Right renal pelvis (tissue), 4 donors: ENCODE data around the gene NHERF2. TPM values are rescaled to one million over a fixed set of nuclear protein-coding genes. Genes with fewer than 3 reads are reported as not detected.

Experiments used
- polyA plus RNA-seq, 4 donors: library from polyadenylated mRNA; unstranded; fragments of 120-200 nt; gene quantifications; one replicate each; pipeline ENCODE4 v1.2.1, GENCODE V29; 2013; ENCODE audit not compliant: insufficient read length in 4 of 4

NHERF2 gene
- polyA plus RNA-seq, 4 donors: 117 to 185 (median 126) TPM

Other genes with a start within 250 kb of the NHERF2 start
- gene SPSB3, start 244.3 kb upstream of the NHERF2 start, polyA plus RNA-seq: 10 to 100 TPM; 34.9 to 58.0 (median 38.5) TPM
- gene NUBP2, start 243.9 kb upstream of the NHERF2 start, polyA plus RNA-seq: 10 to 100 TPM; 36.8 to 62.7 (median 40.5) TPM
- gene IGFALS, start 233.2 kb upstream of the NHERF2 start, polyA plus RNA-seq: 1 to 10 TPM; 2.2 to 4.6 (median 2.7) TPM
- gene HAGH, start 200.1 kb upstream of the NHERF2 start, polyA plus RNA-seq: 10 to 100 TPM; 34.3 to 51.3 (median 37.5) TPM
- 10 to 100 TPM; 35.4 to 52.7 (median 43.9) TPM for gene FAHD1, start 199.7 kb upstream of the NHERF2 start, polyA plus RNA-seq
- gene MEIOB, start 154.7 kb upstream of the NHERF2 start, polyA plus RNA-seq: 1 to 10 TPM in 2 of 4 donors, under 1 TPM in 2; 0.37 to 1.7 (median 1.2) TPM
- gene HS3ST6, start 108.5 kb upstream of the NHERF2 start, polyA plus RNA-seq: under 1 TPM; 0.14 to 0.88 (median 0.32) TPM
- gene MSRB1, start 83.7 kb upstream of the NHERF2 start, polyA plus RNA-seq: 10 to 100 TPM; 62.5 to 86.2 (median 67.2) TPM
- under 1 TPM; 0.18 to 0.31 (median 0.21) TPM for gene RPL3L, start 72.2 kb upstream of the NHERF2 start, polyA plus RNA-seq
- 100 to 1,000 TPM; 125 to 156 (median 130) TPM for gene NDUFB10, start 67.4 kb upstream of the NHERF2 start, polyA plus RNA-seq
- 1,000 to 10,000 TPM; 1,839 to 2,451 (median 2,117) TPM for gene RPS2, start 62.1 kb upstream of the NHERF2 start, polyA plus RNA-seq
- not detected for gene RNF151, start 60.0 kb upstream of the NHERF2 start, polyA plus RNA-seq
- 10 to 100 TPM; 26.0 to 47.2 (median 35.0) TPM for gene TBL3, start 54.8 kb upstream of the NHERF2 start, polyA plus RNA-seq
- gene NOXO1, start 45.4 kb upstream of the NHERF2 start, polyA plus RNA-seq: under 1 TPM; 0.52 to 0.97 (median 0.65) TPM
- gene GFER, start 42.7 kb upstream of the NHERF2 start, polyA plus RNA-seq: 10 to 100 TPM; 24.2 to 36.0 (median 27.1) TPM
- 1 to 10 TPM; 1.2 to 2.6 (median 2.3) TPM for gene SYNGR3, start 36.9 kb upstream of the NHERF2 start, polyA plus RNA-seq
- 10 to 100 TPM; 17.6 to 27.5 (median 18.1) TPM for gene ZNF598, start 17.1 kb upstream of the NHERF2 start, polyA plus RNA-seq
- 10 to 100 TPM in 1 of 4 donors, 1 to 10 TPM in 3; 3.8 to 10.3 (median 5.5) TPM for gene NPW, start 7.1 kb upstream of the NHERF2 start, polyA plus RNA-seq
- gene NTHL1, start 20.9 kb downstream of the NHERF2 start, polyA plus RNA-seq: 10 to 100 TPM; 17.6 to 26.6 (median 19.0) TPM
- 100 to 1,000 TPM; 121 to 152 (median 136) TPM for gene TSC2, start 21.1 kb downstream of the NHERF2 start, polyA plus RNA-seq
- 100 to 1,000 TPM in 1 of 4 donors, 10 to 100 TPM in 3; 55.0 to 101 (median 69.2) TPM for gene PKD1, start 109.0 kb downstream of the NHERF2 start, polyA plus RNA-seq
- gene RAB26, start 121.7 kb downstream of the NHERF2 start, polyA plus RNA-seq: 1 to 10 TPM; 2.0 to 3.5 (median 2.4) TPM
- 10 to 100 TPM; 53.7 to 63.4 (median 57.5) TPM for gene TRAF7, start 128.9 kb downstream of the NHERF2 start, polyA plus RNA-seq
- gene CASKIN1, start 169.7 kb downstream of the NHERF2 start, polyA plus RNA-seq: 1 to 10 TPM; 1.2 to 3.1 (median 1.4) TPM
- gene MLST8, start 178.6 kb downstream of the NHERF2 start, polyA plus RNA-seq: 10 to 100 TPM; 43.9 to 49.5 (median 46.3) TPM
- gene BRICD5, start 184.0 kb downstream of the NHERF2 start, polyA plus RNA-seq: 1 to 10 TPM; 4.1 to 9.2 (median 5.4) TPM
- gene PGP, start 187.9 kb downstream of the NHERF2 start, polyA plus RNA-seq: 10 to 100 TPM; 12.7 to 15.5 (median 14.1) TPM
- gene E4F1, start 196.7 kb downstream of the NHERF2 start, polyA plus RNA-seq: 10 to 100 TPM; 15.9 to 25.4 (median 16.8) TPM
- 1 to 10 TPM in 2 of 4 donors, under 1 TPM in 2; 0.86 to 1.8 (median 0.95) TPM for gene DNASE1L2, start 209.5 kb downstream of the NHERF2 start, polyA plus RNA-seq
- 100 to 1,000 TPM in 1 of 4 donors, 10 to 100 TPM in 3; 57.6 to 101 (median 69.3) TPM for gene ECI1, start 224.7 kb downstream of the NHERF2 start, polyA plus RNA-seq
- 100 to 1,000 TPM; 184 to 221 (median 195) TPM for gene RNPS1, start 241.2 kb downstream of the NHERF2 start, polyA plus RNA-seq